PC-3 (cell line): ENCODE data around the gene ILKAP. TPM values are rescaled to one million over a fixed set of nuclear protein-coding genes. Genes with fewer than 3 reads are reported as not detected.

ENCODE experiments used
- ATAC-seq: fragments of 200-7000 bp; cut with Tn5 transposase; 2 replicates; pipeline ENCODE4 v1.9.1; 2020; ENCODE audit warnings: mild to moderate bottlenecking, moderate library complexity
- BruUV-seq: library from RNA; stranded (reverse); fragments of 400-500 nt; replicated peaks from 2 replicates; lab custom pipeline; 2021; lab: Mats Ljungman, UMichigan
- CTCF ChIA-PET: fragments of 300-600 bp; sonication (Branson Sonifier 250); formaldehyde crosslinking; loops from one replicate; lab custom pipeline; 2022; ENCODE audit warnings: antibody characterized with exemption; lab: Charles Lee
- POLR2A ChIA-PET: fragments of 300-600 bp; sonication (Branson Sonifier 250); formaldehyde crosslinking; loops from one replicate; lab custom pipeline; 2022; ENCODE audit warnings: antibody characterized with exemption; ENCODE audit not compliant: unreplicated experiment; lab: Charles Lee
- DNase-seq: peaks from one replicate; pipeline ENCODE4 v3.0.0-alpha.2; 2015
- H2AFZ ChIP-seq: fragments of 300-600 bp; sonication (generic); 2 replicates; pipeline ENCODE4 v1.6.0; 2016; ENCODE audit warnings: antibody characterized with exemption, low read length
- H3F3A ChIP-seq: fragments of 300-600 bp; sonication (generic); one replicate; pipeline ENCODE4 v1.6.0; 2017; ENCODE audit warnings: antibody characterized with exemption, low read length, control low read depth, mild to moderate bottlenecking; ENCODE audit not compliant: unreplicated experiment
- H3K27ac ChIP-seq: fragments of 300-600 bp; sonication (generic); 2 replicates; pipeline ENCODE4 v1.5.1; 2016; ENCODE audit warnings: mild to moderate bottlenecking, low read length
- H3K27me3 ChIP-seq: fragments of 300-600 bp; sonication (generic); 2 replicates; pipeline ENCODE4 v1.6.1; 2016; ENCODE audit warnings: low read length, mixed read lengths
- H3K36me3 ChIP-seq: fragments of 300-600 bp; sonication (generic); 2 replicates; pipeline ENCODE4 v1.6.1; 2016; ENCODE audit warnings: low read depth, mixed run types, low read length, mixed read lengths
- H3K4me1 ChIP-seq: fragments of 300-600 bp; sonication (generic); 2 replicates; pipeline ENCODE4 v1.5.1; 2016; ENCODE audit warnings: low read length; ENCODE audit not compliant: insufficient read depth
- H3K4me2 ChIP-seq: fragments of 300-600 bp; sonication (generic); 2 replicates; pipeline ENCODE4 v1.6.0; 2016; ENCODE audit warnings: low read length
- H3K4me3 ChIP-seq: fragments of 300-600 bp; sonication (generic); 2 replicates; pipeline ENCODE4 v1.5.1; 2016; ENCODE audit warnings: mild to moderate bottlenecking, low read length, mixed read lengths
- H3K79me2 ChIP-seq: fragments of 300-600 bp; sonication (generic); 2 replicates; pipeline ENCODE4 v1.6.1; 2017; ENCODE audit warnings: low read length, mixed read lengths
- H3K9ac ChIP-seq: fragments of 300-600 bp; sonication (generic); 2 replicates; pipeline ENCODE4 v1.6.0; 2016; ENCODE audit warnings: mild to moderate bottlenecking, low read length
- H3K9me2 ChIP-seq: fragments of 300-600 bp; sonication (generic); replicated peaks from 2 replicates; pipeline ENCODE4 v1.6.1; 2016; ENCODE audit warnings: mixed run types, low read length, mixed read lengths
- H3K9me3 ChIP-seq: fragments of 300-600 bp; sonication (generic); 2 replicates; pipeline ENCODE4 v1.6.1; 2016; ENCODE audit warnings: low read length, mixed read lengths
- H4K20me1 ChIP-seq: fragments of 300-600 bp; sonication (generic); 2 replicates; pipeline ENCODE4 v1.6.1; 2016; ENCODE audit warnings: low read length, mixed read lengths
- CTCF ChIP-seq: fragments of 300-600 bp; sonication (generic); conservative IDR thresholded peaks from 2 replicates; pipeline ENCODE4 v1.5.1; 2017; ENCODE audit warnings: antibody characterized with exemption, low read depth, mild to moderate bottlenecking, low read length
- EZH2 ChIP-seq: fragments of 300-600 bp; sonication (generic); IDR thresholded peaks from one replicate; pipeline ENCODE4 v1.6.1; 2017; ENCODE audit warnings: antibody characterized with exemption, mild to moderate bottlenecking, low read length; ENCODE audit not compliant: unreplicated experiment
- EZH2phosphoT487 ChIP-seq: fragments of 300-600 bp; sonication (generic); IDR thresholded peaks from 2 replicates; pipeline ENCODE4 v1.6.1; 2018; ENCODE audit warnings: mild to moderate bottlenecking, antibody characterized with exemption, low read length, borderline replicate concordance
- intact Hi-C: fragments of 100-400 bp; cut with micrococcal nuclease; formaldehyde crosslinking; loops from 2 replicates; pipeline ENCODE4 v1.9.0; 2023
- total RNA-seq: library from RNA; depleted of rRNA; stranded (reverse); fragments of >200 nt; gene quantifications from 2 replicates; pipeline ENCODE4 v1.2.3, GENCODE V29; 2014

Gene ILKAP
- total RNA-seq, 1 experiment from 2014 or later: 30.7 TPM

GRCh38 chr2:238155051-238155760 is 48.3 kb downstream of the ILKAP start:
- Histone ChIP-seq H3K4me1 (no peaks in the 10 kb centered on the region), H3K9me2 (no peaks in the 10 kb centered on the region), H3K9me3 (no peaks in the 10 kb centered on the region), H3K9ac (no peak overlapping the region), H3K27me3 (no peaks in the 10 kb centered on the region), H3K79me2 (no peaks in the 10 kb centered on the region), H2AFZ (no peak overlapping the region), H3K36me3 (no peaks in the 10 kb centered on the region), H3K4me2 (no peak overlapping the region), H4K20me1 (no peaks in the 10 kb centered on the region), H3F3A (no peaks in the 10 kb centered on the region), H3K27ac (no peak overlapping the region), H3K4me3 (no peak overlapping the region)
- intact Hi-C loops: no loop called here
- ATAC-seq: no peak
- DNase-seq: no peak
- ChIA-PET CTCF (no interaction called here), POLR2A (no interaction called here)
- BruUV-seq: no TSS peak
- TF ChIP-seq EZH2: no peak
- TF ChIP-seq EZH2phosphoT487: no peak
- TF ChIP-seq CTCF: no peak

- Histone ChIP-seq H3K36me3 (no peaks in the 10 kb centered on the region), H3K4me2 (no peak overlapping the region), H3K27me3 (no peaks in the 10 kb centered on the region), H3K9me3 (no peaks in the 10 kb centered on the region), H2AFZ (no peak overlapping the region), H3K4me3 (no peak overlapping the region), H3K27ac (no peak overlapping the region), H4K20me1 (no peaks in the 10 kb centered on the region), H3F3A (no peaks in the 10 kb centered on the region), H3K9me2 (no peaks in the 10 kb centered on the region), H3K79me2 (no peaks in the 10 kb centered on the region), H3K4me1 (no peaks in the 10 kb centered on the region), H3K9ac (no peak overlapping the region)
- ChIA-PET CTCF (no interaction called here), POLR2A (no interaction called here)
- intact Hi-C loops: no loop called here
- no peak for ATAC-seq
- DNase-seq: no peak
- no TSS peak for BruUV-seq
- no peak for TF ChIP-seq EZH2
- TF ChIP-seq CTCF: no peak
- TF ChIP-seq EZH2phosphoT487: no peak
These were observed 48.9 kb downstream of the ILKAP start for GRCh38 chr2:238154570-238154969.
